ENCODE measurements around the gene SLC26A11. TPM values are rescaled to one million over a fixed set of nuclear protein-coding genes. Genes with fewer than 3 reads are reported as not detected.

SLC26A11 gene
- total and polyA plus RNA-seq, 2 donors from 2014 or later: 11.3 to 24.5 TPM

DNA sequence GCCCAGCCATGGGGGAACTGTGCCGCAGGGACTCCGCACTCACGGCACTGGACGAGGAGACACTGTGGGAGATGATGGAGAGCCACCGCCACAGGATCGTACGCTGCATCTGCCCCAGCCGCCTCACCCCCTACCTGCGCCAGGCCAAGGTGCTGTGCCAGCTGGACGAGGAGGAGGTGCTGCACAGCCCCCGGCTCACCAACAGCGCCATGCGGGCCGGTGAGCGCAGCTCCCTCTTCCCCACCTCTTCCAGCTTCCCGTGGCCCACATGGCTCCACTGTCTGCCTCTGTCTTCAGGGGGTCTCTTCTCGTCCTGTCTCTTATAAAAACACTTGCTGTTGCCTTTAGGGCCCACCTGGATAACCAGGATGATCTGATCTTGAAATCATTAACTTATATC lies 38.8 kb upstream of the SLC26A11 start:
- no peaks in the 10 kb centered on the region for H3K9me3 ChIP-seq (ENCODE audit: control insufficient read depth in 2 of 3, insufficient read depth in 1 of 3, low read length in 3 of 3)
- H3K36me3 ChIP-seq (ENCODE audit: control insufficient read depth in 2 of 3, insufficient read depth in 3 of 3, low read length in 3 of 3): no peaks in the 10 kb centered on the region
- FAIRE-seq: no peak
- H3K4me3 ChIP-seq (ENCODE audit: low read length in 3 of 3): no peak overlapping the region
- no peak for DNase-seq
- no peaks in the 10 kb centered on the region for H3K4me1 ChIP-seq (ENCODE audit: control insufficient read depth in 2 of 3, insufficient read depth in 2 of 3, low read depth in 1 of 3, low read length in 3 of 3)
- no peaks in the 10 kb centered on the region for H3K27me3 ChIP-seq (ENCODE audit: control insufficient read depth, insufficient read depth, low read length)
- TF ChIP-seq, protein P1, sequence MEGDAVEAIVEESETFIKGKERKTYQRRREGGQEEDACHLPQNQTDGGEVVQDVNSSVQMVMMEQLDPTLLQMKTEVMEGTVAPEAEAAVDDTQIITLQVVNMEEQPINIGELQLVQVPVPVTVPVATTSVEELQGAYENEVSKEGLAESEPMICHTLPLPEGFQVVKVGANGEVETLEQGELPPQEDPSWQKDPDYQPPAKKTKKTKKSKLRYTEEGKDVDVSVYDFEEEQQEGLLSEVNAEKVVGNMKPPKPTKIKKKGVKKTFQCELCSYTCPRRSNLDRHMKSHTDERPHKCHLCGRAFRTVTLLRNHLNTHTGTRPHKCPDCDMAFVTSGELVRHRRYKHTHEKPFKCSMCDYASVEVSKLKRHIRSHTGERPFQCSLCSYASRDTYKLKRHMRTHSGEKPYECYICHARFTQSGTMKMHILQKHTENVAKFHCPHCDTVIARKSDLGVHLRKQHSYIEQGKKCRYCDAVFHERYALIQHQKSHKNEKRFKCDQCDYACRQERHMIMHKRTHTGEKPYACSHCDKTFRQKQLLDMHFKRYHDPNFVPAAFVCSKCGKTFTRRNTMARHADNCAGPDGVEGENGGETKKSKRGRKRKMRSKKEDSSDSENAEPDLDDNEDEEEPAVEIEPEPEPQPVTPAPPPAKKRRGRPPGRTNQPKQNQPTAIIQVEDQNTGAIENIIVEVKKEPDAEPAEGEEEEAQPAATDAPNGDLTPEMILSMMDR (IDR thresholded peaks at IDR 0.05; ENCODE audit: borderline replicate concordance, extremely low read depth, insufficient read depth): no peak
- no peak overlapping the region for H3K27ac ChIP-seq (ENCODE audit: low read depth in 2 of 2, low read length in 2 of 2)
- intact Hi-C loops (cut with DNase I): no loop called here
- H3K9ac ChIP-seq (ENCODE audit: low read length in 3 of 3): no peak overlapping the region

DNA sequence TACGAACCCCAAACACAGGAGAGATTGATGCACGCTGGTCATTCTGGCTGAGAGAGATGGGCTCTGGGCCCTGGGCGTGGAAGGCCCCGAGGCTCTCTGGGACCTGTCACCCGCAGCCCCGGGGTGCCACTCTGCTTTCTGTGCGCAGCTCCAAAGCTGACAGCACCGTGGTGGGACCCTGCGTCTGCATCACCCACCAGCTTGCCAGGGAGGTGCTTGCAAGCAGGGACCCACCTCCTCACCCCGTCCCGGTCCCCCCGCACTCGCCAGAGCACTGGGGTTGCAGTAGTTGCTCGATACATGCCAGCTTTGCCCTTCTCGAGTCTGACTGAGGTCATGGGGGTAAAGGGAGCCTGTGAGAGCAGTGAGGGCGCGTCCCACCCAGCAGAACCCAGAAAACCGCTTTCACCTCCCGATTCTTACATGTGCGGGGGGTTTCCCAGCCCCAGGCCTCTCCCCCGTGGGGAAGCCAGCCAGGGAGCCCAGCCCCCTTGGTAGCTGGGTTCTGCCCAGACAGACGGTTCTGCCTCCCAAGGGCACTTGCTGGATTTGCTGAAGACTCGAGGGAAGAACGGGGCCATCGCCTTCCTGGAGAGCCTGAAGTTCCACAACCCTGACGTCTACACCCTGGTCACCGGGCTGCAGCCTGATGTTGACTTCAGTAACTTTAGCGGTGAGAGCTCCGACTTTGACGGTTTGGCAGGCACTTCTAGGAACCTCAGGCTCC lies 37.9 kb upstream of the SLC26A11 start:
- FAIRE-seq: no peak
- no peaks in the 10 kb centered on the region for H3K27me3 ChIP-seq (ENCODE audit: control insufficient read depth, insufficient read depth, low read length)

DNA sequence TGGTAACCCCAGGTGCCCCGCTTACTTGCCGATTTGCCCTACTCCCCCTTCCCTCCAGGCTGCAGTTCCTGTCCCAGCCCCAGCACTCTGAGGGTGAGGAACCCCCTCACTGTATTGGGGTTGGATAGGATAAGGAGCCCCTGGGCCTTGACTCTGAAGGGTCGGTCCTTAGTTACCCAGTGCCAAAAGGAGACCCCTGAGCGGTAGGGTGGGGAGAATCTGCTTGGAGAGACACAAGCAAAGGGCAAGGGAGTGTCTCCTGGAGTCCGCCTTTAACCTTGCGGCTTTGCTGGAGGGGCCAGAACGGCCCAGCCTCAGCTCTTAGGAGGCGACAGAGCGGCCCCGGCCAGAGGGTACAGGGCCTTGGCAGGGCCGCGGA lies 37.4 kb upstream of the SLC26A11 start:
- no peaks in the 10 kb centered on the region for H3K27me3 ChIP-seq (ENCODE audit: control insufficient read depth, insufficient read depth, low read length)
- no peak overlapping the region for H3K27ac ChIP-seq (ENCODE audit: low read depth in 2 of 2, low read length in 2 of 2)
- H3K9me3 ChIP-seq (ENCODE audit: control insufficient read depth in 2 of 3, insufficient read depth in 1 of 3, low read length in 3 of 3): no peaks in the 10 kb centered on the region
- peaks cover 0 to 2% (median 0%) of the 10 kb centered on the region in 3 donors for H3K4me1 ChIP-seq (ENCODE audit: control insufficient read depth in 2 of 3, insufficient read depth in 2 of 3, low read depth in 1 of 3, low read length in 3 of 3)
- intact Hi-C loops (cut with DNase I): no loop called here
- TF ChIP-seq, protein P1 (IDR thresholded peaks at IDR 0.05; ENCODE audit: borderline replicate concordance, extremely low read depth, insufficient read depth): no peak
- DNase-seq: no peak
- no peak overlapping the region for H3K9ac ChIP-seq (ENCODE audit: low read length in 3 of 3)
- no peak overlapping the region for H3K4me3 ChIP-seq (ENCODE audit: low read length in 3 of 3)
- H3K36me3 ChIP-seq (ENCODE audit: control insufficient read depth in 2 of 3, insufficient read depth in 3 of 3, low read length in 3 of 3): no peaks in the 10 kb centered on the region
- no peak for FAIRE-seq

More for the DNA sequence above, 37.9 kb upstream of the SLC26A11 start:
- intact Hi-C loops (cut with DNase I): no loop called here
- Histone ChIP-seq H3K9ac (ENCODE audit: low read length in 3 of 3) (no peak overlapping the region), H3K9me3 (ENCODE audit: control insufficient read depth in 2 of 3, insufficient read depth in 1 of 3, low read length in 3 of 3) (no peaks in the 10 kb centered on the region), H3K36me3 (ENCODE audit: control insufficient read depth in 2 of 3, insufficient read depth in 3 of 3, low read length in 3 of 3) (no peaks in the 10 kb centered on the region), H3K4me3 (ENCODE audit: low read length in 3 of 3) (no peak overlapping the region), H3K4me1 (ENCODE audit: control insufficient read depth in 2 of 3, insufficient read depth in 2 of 3, low read depth in 1 of 3, low read length in 3 of 3) (no peaks in the 10 kb centered on the region), H3K27ac (ENCODE audit: low read depth in 2 of 2, low read length in 2 of 2) (no peak overlapping the region)
- TF ChIP-seq, protein P1 (IDR thresholded peaks at IDR 0.05; ENCODE audit: borderline replicate concordance, extremely low read depth, insufficient read depth): no peak
- DNase-seq: no peak

Data from kidney (tissue), 14 donors.